Upper lobe of right lung (tissue), 1 donor: ENCODE measurements around the gene GAS2L1. TPM values are rescaled to one million over a fixed set of nuclear protein-coding genes. Genes with fewer than 3 reads are reported as not detected.

ENCODE experiments used
- ATAC-seq: fragments of 200-7000 bp; cut with Tn5 transposase; one replicate; pipeline ENCODE4 v1.9.1; 2020; ENCODE audit warnings: mild to moderate bottlenecking, moderate library complexity
- DNase-seq: peaks from one replicate; pipeline ENCODE4 v3.0.0-alpha.2; 2020
- H3K27ac ChIP-seq: fragments of 200-600 bp; one replicate; pipeline ENCODE4 v1.8.0; 2022
- H3K27me3 ChIP-seq: fragments of 200-600 bp; one replicate; pipeline ENCODE4 v1.8.0; 2022; ENCODE audit warnings: mild to moderate bottlenecking
- H3K36me3 ChIP-seq: fragments of 200-600 bp; one replicate; pipeline ENCODE4 v1.8.0; 2022
- H3K4me1 ChIP-seq: fragments of 200-600 bp; one replicate; pipeline ENCODE4 v1.8.0; 2022
- H3K4me3 ChIP-seq: fragments of 200-600 bp; one replicate; pipeline ENCODE4 v1.8.0; 2022; ENCODE audit warnings: mild to moderate bottlenecking
- H3K9me3 ChIP-seq: fragments of 200-600 bp; one replicate; pipeline ENCODE4 v1.8.0; 2022
- intact Hi-C: fragments of 100-400 bp; cut with DNase I; formaldehyde crosslinking; loops from one replicate; pipeline ENCODE4 v1.11.0; 2022
- total RNA-seq: library from RNA; stranded (reverse); fragmentation: NEBNext Ultra II Directional; extraction: Animal tissue kit (Norgen Biotek cat#: 25700); gene quantifications from one replicate; pipeline ENCODE4 v1.2.1, GENCODE V29; 2021
- TF ChIP-seq, protein P1 (sequence below): fragments of 200-600 bp; IDR thresholded peaks from one replicate; pipeline ENCODE4 v1.8.0; 2022; ENCODE audit warnings: antibody characterized with exemption
- donor health status: DM: no; HTN: yes; CAD: no; lungs with severe emphysema.

Gene GAS2L1
- total RNA-seq, 1 donor from 2014 or later: 27.2 TPM

- no peaks in the 10 kb centered on the region for H3K4me1 ChIP-seq
- ATAC-seq: no peak
- H3K27ac ChIP-seq: no peak overlapping the region
- H3K4me3 ChIP-seq: no peak overlapping the region
- H3K9me3 ChIP-seq: no peaks in the 10 kb centered on the region
- no peak for DNase-seq
- H3K27me3 ChIP-seq: no peaks in the 10 kb centered on the region
- intact Hi-C loops: no loop called here
- H3K36me3 ChIP-seq: peaks cover 95% of the 10 kb centered on the region
- TF ChIP-seq, protein P1, sequence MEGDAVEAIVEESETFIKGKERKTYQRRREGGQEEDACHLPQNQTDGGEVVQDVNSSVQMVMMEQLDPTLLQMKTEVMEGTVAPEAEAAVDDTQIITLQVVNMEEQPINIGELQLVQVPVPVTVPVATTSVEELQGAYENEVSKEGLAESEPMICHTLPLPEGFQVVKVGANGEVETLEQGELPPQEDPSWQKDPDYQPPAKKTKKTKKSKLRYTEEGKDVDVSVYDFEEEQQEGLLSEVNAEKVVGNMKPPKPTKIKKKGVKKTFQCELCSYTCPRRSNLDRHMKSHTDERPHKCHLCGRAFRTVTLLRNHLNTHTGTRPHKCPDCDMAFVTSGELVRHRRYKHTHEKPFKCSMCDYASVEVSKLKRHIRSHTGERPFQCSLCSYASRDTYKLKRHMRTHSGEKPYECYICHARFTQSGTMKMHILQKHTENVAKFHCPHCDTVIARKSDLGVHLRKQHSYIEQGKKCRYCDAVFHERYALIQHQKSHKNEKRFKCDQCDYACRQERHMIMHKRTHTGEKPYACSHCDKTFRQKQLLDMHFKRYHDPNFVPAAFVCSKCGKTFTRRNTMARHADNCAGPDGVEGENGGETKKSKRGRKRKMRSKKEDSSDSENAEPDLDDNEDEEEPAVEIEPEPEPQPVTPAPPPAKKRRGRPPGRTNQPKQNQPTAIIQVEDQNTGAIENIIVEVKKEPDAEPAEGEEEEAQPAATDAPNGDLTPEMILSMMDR: no peak
These were observed 29.2 kb downstream of the GAS2L1 start for GRCh38 chr22:29335656-29336055.

- Histone ChIP-seq H3K27ac (no peak overlapping the region), H3K4me3 (no peak overlapping the region), H3K27me3 (no peaks in the 10 kb centered on the region), H3K9me3 (no peaks in the 10 kb centered on the region), H3K4me1 (no peaks in the 10 kb centered on the region), H3K36me3 (peaks cover 97% of the 10 kb centered on the region)
- intact Hi-C loops: no loop called here
- TF ChIP-seq, protein P1: no peak
- DNase-seq (no peak), ATAC-seq (peak; percentile 68)
These were observed 30.5 kb downstream of the GAS2L1 start for GRCh38 chr22:29336751-29337490.

DNA sequence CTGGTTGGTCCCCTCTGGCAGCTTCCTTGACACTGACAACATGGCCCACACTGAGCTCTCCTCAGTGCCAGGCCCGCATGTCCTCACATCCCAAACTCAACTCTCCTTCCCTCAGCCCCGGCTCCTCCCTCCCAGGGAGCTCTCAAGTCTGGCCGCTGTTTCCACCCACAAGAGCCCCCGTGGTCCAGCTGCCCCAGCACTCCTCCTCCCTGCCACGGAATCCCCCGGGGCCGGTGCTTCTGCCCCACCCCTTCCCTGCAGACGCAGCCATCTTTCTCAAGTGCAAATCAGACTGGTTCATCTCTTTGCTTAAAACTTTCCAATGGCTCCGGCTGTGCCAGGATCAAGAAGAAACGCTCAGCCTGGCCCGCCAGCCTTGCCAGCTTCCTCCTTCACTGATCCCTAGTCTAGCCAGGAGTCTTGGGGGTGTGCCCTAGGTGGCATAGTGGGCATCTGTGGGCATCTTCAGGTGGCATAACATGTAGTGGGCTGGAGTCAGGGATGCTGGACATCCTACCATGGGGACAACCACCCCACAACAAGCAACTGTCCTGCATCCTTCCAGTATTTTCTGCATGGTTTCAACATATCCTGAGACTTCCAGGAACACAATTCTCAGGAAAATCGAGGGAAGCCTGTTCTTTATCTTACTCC is 31.3 kb downstream of the GAS2L1 start:
- ATAC-seq (no peak), DNase-seq (no peak)
- peaks cover 98% of the 10 kb centered on the region for H3K36me3 ChIP-seq
- H3K27me3 ChIP-seq: no peaks in the 10 kb centered on the region
- H3K27ac ChIP-seq: no peak overlapping the region
- H3K9me3 ChIP-seq: no peaks in the 10 kb centered on the region
- intact Hi-C loops: no loop called here
- no peaks in the 10 kb centered on the region for H3K4me1 ChIP-seq
- TF ChIP-seq, protein P1: no peak
- no peak overlapping the region for H3K4me3 ChIP-seq

- Histone ChIP-seq H3K36me3 (peaks cover 98% of the 10 kb centered on the region), H3K27me3 (no peaks in the 10 kb centered on the region), H3K4me1 (no peaks in the 10 kb centered on the region), H3K9me3 (no peaks in the 10 kb centered on the region), H3K27ac (no peak overlapping the region), H3K4me3 (no peak overlapping the region)
- intact Hi-C loops: no loop called here
- ATAC-seq: no peak
- TF ChIP-seq, protein P1: no peak
- DNase-seq: no peak
These were observed 31.9 kb downstream of the GAS2L1 start for GRCh38 chr22:29338398-29338797.

- DNase-seq: no peak
- Histone ChIP-seq H3K4me3 (no peak overlapping the region), H3K9me3 (no peaks in the 10 kb centered on the region), H3K4me1 (no peaks in the 10 kb centered on the region), H3K27me3 (no peaks in the 10 kb centered on the region), H3K36me3 (peaks cover 92% of the 10 kb centered on the region), H3K27ac (no peak overlapping the region)
- intact Hi-C loops: no loop called here
- ATAC-seq: no peak
- TF ChIP-seq, protein P1: no peak
These were observed 33.2 kb downstream of the GAS2L1 start for GRCh38 chr22:29339381-29340235.
